Fibroblast of skin of back (primary cell): ENCODE data around the gene EPB41L4B.

Experiments
- DNase-seq: peaks from one replicate; pipeline ENCODE4 v3.0.0-alpha.2; 2013

Gene EPB41L4B

DNA sequence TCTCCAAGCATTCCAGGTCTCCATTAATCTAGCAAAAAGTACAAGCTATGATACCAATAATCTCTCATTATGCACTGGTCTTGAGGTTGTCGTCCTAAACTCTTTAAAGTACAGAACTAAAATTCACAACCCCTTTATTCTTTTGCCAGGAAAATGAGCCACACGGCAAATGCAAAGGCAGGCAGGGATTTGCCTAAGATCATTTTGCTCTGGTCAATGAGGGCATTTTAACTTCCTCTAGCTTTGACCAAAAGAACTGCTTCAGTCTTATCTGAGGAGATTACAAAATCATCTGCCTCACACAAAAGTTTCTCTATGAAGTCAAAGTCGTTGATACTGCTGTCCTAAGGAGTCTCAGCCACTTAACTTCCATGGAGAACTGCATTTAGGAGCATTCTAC lies 51.8 kb downstream of the EPB41L4B start:
- DNase-seq: no peak

DNA sequence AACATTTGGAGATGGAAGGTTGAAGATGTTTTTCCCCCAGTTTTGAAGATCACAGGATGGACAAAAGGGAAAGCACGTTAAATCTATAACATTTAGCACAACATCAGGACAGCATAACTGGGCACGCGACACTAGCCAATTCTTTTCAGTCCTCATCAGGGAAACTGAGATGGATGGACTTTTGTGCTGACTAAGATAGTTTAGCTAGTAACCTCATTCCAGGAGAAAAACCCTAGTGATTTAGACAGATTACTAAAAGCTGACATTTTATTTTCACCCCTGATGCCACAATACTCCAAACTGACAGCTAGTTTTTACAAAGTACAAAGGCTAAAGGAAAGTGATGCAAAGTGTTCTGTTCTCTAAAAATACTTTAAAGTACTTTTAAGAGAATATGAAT lies 53.3 kb downstream of the EPB41L4B start:
- no peak for DNase-seq

DNA sequence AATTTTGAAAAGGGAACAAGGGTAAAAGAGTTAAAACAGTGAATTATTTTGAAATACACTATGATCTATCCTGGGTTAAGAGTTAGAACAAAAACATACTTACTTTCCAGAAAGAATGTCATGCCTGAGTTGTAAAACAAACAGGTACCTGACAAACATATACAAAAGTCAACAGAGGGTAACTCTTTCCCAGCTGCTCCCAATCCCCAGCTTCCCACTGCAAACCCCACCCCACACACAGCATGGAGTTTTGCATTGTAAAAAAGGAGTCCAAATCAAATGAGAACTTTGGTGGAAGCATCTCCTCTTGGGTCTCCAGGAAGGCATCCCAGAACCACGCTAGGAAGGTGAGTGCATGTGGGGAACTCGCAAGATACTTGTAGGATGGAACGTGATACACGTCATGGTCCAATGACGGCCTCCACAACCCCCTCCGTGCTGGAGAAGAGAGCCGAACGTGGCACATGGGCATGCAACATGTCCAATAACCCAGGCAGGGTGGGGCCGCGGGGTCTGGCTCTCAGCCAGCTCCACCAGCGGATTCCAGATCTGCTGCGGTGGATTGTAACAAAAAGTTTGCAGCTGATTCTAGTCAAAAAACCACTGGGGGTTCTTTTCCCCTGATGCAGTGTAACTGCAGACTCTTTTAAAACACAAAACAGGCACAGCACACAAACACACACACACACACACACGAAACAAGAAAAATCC lies 55.8 kb downstream of the EPB41L4B start:
- peak; percentile 24 for DNase-seq

DNA sequence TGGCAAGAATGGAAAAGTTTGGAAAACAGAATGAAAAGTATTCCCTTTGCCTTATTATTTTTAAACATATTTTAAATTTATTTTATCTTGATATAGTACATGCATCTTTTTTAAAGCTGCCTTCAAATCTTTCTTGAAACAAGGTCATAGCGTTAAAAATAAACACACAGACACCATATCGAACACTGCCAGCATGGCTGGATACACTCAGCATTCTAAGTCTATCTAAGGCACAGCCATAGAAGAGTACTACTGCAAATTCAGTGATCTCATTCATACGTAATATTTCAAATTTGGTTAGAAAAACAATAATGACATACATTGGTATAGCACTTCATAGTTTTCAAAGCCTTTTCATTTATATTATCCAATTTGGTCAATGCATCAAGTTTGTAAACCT lies 57.5 kb downstream of the EPB41L4B start:
- DNase-seq: no peak

DNA sequence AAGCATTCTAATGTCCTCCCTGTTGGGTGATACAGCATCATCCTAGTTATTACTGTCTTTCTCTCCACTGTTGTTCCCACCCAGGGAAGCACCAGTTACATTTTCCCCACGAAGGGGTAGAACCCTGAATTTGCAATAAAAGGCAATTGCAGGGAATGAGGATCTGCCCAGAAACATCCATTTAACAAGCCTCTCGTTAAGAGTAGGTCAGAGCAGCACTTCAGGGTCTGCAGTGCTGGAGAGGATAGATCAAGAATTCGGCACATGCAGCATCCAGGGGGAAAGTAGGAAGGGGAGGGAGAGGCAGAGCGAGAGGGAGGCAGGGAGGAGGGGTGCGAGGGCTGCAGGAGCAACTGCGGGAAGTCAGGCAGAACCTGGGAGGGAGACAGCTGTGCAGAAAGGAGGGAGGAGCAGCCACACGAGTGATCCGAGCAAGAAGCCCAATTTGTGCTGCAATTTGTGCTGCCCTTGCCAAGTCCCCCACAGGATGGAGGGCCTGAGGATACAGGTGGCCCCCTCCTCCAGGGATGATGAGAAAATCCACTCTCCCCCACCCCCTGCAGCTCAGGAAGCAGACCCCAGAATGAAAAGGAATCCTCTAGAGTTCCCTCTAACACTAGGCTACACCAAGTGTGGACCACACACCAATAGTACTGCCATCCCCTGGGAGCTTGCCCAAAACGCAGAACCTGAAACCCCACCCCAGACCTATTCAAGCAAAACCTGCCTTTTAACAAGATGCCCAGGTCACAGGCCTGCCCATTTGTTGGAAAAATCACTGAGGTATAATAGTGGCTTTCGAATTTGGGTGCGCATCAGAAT lies 62.2 kb downstream of the EPB41L4B start:
- DNase-seq: no peak

DNA sequence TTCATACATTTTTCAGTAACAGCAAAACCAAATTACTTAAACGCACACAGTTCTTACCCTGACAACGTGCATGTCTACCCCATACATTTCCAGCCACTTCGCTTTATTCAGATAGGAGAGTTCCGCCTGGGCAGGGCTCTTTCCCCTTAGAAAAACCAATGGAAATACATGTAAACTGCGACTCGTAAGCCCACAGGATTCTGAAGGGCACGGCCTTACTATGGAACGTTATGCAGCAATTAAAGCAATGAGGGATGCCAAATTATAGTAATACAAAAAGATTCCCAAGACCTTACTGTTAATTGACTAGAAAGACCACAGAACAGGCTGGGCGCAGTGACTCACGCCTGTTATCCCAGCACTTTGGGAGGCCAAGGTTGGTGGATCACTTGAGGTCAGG lies 64.5 kb downstream of the EPB41L4B start:
- DNase-seq: peak; percentile 58

DNA sequence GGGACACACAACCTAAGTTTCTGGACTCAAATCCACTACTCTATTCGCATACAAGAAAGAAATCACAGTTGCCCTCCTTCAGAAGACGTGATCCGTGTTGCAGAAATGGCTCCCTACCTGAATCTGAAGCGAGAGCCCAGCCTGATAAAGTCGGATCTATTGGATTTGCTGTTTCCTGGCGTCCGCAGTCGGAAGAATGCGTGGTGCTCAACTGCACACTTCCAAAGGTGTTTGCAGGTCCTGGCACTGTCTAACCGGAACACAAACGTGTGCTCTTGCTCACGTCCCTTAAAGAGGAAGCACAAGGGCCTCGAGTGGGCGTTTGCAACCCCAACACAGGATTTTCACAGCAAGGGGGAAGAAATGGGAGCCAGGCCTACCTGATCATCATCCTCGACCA lies 65.5 kb downstream of the EPB41L4B start:
- DNase-seq: no peak

DNA sequence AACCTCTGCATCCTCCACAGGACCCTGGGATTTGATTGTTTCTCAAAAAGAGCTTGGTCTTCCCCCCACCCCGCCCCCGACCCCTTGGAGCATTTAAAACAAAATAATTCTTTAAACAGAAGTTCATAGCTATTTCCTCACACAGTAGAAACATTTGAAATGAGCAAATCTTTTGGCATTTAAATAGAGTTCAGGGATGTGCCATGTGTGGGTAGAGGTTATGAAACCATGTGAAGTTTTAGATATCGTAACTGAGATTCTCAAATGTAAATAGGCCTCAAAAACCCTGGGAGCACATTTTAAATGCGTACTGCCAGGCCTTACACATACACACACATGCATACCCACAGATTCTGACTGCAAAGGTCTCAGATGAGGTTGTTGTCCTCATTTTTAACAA lies 66.5 kb downstream of the EPB41L4B start:
- peak; percentile 64 for DNase-seq

DNA sequence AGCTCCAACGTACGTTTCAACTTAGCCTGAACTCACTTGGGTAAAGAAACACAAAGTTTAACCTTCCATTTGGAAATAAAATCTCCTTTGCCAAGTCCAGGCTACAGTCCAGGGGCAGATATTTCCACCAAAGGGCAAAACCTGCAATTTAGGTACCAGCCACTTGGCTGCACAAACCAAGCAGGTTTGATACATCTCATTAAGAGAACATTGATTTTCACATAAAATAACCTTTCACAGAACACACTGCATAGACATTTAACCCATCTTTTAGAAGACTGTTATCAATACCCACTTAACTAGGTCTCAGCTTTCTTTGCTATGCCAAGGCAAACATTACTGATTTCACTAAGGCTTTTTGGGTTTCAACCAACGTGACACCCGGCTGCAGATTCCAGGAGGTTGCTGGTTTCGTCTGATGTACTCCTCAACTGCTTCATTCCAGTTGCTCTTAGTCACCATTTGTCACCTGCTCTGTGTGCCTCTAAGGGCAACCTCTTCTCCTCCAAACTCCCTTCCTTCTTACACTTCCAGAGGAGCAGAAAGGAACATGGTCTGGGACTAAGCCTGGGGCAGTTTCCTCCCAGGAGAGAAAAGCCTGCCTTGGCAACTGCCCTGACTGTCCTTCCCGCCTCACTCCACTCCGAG lies 67.1 kb downstream of the EPB41L4B start:
- peak; percentile 74 for DNase-seq

DNA sequence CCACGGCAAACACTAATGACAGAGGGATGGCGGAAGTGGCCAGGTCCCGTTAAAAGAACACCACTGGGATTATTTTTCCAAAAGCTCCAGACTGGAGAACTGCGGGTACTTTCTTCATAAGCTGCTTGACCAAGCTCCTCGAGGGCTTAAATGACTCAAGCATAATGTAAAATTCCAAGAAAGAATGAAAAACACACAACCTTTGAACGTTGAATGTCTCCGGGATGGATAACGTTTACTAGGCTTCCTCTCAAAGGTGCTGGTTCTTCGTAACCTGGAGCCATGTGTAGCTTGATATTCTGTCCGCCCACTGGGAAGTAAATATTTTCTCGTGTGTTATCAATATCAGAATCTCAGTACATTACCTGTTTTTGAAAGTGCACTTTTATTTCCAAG lies 67.6 kb downstream of the EPB41L4B start:
- DNase-seq: no peak

DNA sequence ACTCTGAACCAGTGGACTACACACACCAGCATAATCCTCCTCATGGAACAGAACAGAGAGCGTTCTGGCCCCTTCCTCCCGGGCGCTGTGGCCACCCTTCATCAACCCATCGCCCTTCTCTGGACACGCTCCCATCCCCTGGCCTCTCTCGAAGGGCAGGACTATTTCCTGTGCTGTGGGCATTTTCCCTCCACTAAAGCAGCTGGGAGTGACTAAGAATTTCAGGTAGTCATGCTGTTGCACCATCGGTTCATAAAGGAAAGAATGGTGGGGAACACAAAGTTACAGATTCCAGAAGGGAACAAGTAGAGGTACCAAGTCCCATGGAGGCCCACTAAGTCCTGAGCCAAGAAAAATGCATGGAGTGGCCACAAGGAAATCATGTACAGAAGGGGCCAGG lies 68.6 kb downstream of the EPB41L4B start:
- no peak for DNase-seq

DNA sequence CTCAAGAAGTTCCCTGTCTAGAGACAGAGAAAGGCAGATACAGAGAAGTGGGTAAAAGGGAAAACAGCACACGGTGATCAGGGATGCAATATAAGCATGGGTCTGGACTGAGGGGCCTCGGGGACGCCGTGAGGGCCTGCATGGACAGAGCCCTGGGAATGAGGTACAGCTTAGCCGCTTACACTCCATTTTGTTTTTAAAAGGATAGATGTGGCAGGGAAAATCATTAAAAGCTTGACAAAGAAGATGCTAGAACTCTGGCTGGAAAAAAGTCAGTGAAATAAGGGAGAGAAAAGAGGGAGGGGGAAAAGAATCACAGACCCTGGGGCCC lies 69.1 kb downstream of the EPB41L4B start:
- no peak for DNase-seq

DNA sequence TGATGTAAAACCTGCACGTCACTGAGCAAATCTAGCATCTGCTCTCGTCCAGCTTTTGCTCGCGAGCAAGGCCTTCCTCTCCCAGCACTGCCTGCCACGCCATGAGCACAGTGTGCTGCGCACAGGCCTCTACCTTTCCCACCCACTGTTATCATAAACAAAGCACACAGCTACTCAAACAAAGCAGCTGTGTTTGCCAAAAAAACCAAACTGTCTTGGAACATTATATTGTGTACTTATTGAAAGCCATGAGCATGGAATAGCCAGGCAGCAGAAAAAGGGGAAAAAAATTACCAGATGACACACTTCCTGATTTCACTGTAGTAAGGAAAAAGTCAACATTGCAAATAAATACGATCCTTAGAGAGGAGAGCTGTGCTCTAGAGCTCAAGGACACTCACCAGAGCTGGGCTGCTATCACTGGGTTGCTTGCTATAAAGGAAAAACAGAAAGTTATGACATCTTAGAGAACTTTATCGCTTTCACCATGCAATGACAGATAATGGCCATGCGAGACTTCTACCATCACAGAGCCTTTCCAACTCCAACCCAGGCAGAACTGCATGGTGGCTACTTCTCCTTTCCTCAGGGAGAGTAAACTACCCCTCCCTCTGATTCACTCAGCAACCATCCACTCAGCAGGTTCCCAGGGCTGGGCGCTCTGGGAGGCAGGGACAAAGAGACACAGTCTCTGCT lies 69.6 kb downstream of the EPB41L4B start:
- DNase-seq: peak; percentile 88

DNA sequence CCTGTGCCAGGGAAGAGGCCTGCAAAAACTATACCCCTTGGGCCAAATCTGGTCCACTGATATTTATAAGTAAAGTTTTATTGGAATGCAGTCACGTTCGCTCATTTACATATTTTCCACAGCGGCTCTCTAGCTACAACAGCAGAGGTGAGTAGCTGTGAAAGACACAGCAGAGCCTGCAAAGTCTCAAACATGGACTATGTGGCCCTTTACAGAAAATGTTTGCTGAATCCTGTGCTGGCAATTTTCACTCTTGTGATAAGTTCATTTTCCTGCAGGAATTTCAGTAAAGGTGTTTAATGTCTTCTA lies 70.1 kb downstream of the EPB41L4B start:
- no peak for DNase-seq

DNA sequence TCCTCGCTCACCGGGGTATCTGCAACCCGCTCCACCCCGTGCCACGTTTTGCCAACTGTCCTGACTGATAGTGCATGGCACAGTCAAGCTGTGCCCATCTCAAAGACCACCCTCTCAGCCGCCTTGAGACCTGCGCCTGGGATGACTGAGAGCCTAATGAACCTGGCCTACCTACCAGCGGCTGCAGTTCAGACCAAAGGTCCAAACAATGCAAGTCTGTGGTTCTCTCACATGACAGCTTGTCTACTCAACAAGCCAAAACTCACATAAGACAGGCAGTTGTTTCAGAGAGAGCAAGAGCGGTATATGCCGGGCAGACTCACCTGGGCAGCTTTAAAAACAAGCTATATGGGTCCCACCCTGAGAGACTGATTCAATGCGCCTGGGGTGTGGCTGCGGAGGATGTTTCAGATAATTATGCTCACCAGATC lies 70.5 kb downstream of the EPB41L4B start:
- DNase-seq: no peak

DNA sequence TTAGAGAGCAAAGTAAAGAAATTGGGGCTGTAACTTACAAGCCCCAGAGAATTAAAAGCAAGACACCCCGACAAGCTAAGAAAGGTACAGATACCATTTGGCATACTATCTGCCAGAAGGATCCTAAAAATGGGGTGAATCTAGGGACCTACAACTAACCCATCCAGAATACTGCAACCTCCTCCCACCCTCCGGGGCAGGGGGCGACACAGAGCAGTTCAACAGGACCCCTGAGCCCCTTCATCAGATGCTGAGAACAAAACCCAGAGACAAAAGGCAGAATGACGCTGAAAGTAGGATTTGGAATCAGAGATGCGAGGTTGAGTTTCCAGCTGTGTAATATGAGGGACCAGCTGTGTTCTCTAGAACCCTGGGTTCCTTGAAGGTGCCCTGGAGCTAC lies 71.2 kb downstream of the EPB41L4B start:
- no peak for DNase-seq

DNA sequence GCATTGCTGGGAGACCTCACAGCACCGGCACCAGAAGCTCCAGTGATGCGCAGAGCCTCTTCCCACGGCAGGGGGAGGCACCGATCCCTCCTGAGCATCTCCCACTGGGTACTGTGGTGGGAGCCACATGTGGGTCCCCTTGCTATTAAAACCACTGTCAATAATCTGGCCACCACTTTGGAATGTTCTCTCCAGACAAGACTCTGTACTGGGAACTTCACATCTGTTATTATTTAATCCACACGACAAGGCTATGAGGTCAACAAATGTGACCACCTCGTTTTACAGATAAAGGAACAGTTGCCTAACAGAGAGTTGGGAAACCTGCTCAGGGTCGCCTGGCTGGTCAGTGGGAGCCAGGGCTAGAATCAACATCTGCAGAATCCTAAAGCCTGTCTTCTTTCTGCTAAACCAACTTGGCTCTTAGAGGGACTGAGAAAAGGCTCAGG lies 72.7 kb downstream of the EPB41L4B start:
- DNase-seq: peak; percentile 80

DNA sequence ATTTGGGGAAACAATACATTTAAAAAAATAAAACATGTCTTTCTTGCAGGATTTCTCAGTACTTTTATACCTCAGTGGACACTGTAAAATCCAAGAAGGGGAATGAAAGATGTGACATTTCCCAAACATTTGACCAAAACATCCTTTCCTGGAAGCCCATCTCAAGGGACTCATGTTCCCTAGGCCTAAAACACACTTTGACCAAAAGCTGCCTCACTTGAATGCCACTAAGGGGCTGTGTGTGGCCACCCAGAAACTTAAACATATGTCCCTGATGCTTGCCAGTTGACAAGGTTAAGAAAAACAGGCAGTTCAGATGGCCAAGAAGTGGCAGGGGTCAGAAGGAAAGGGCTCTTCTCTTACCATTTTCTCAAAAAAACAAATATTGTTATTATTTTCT lies 73.6 kb downstream of the EPB41L4B start:
- DNase-seq: no peak

DNA sequence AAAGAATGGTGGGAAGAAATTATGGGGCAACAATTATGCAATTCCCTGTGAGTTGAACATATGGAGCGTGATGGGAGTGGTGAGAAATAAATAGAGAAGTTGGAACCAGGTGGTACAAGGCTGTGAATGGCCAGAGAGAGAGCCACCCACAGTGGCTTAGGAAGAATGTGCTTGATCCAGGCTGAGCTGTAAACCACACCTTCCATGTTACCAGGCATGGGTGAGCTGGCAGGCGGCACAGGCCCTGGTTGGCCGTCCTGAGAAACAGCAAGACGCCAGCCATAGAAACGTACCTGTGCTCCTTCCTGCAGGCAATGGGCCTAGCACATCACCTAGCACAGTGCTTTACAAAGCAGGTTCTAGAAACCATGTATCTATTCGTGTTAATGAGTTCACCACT lies 74.3 kb downstream of the EPB41L4B start:
- no peak for DNase-seq

DNA sequence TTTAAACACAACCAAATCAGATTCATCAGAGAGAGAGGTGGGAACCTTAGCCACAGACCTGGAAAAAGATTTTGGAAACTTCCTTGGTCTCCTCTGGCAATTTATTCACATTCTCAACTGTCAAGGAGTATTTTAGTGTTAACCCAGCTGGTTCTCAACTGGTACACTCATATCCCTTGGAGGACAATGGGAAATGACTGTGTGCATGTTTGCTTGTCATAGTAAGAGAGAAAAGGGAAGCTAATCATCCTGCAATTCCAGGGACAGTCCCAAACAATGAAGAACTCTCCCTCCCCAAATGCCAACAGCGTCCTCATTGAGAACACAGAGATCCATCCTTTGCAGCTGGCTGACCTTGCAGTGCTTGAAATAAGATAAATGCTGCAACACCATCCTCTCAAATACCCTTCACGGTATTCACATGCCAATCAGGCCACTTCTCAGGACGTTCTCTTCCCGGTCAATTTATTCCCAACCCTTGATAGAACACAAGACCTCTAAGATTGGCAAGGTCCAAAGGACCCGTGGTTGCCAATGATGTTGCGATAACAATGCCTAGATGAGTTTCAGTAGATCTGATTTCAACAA lies 75.5 kb downstream of the EPB41L4B start:
- DNase-seq: peak; percentile 16

DNA sequence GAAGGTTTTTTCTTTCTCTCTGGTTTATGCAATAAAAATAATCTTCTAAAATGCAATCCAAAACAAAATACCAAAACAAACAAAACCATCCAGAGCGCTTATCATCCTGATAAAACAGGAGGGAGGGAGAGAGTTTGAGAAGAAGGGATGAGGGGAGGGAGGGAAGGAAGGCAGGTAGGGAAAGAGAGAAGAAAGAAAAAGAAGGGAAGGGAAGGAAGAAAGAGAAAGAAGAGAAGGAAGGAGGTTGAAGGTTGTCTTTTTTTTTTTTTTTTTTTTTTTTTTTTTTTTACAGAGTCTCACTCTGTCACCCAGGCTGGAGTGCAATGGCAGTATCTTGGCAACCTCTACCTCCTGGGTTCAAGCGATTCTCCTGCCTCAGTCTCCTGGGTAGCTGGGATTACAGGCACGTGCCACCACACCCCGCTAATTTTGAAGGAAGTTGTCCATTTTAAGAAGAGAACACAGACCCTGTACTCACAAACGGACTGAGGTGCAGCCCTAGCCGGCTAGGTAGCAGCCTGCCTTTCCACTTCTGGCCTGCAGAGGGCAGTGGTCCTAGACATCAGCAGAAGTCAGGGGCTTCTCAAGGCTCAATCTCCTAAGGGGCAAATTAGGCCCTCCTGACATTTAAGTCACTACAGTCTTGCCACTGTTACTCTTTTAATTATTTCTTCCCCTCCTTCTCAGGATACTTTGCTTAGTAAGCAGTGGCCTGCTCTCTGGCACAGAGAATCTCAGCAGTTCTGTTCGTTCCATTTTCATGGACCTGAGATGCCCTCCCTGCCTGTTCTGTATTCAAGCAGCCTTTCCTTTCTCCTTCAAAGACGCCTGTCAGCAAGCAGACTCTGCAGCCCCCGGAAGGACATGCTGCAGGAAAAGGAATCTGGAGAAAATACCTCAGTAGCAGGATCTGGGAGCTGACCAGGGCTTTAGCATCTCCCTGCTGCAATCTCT lies 76.4 kb downstream of the EPB41L4B start:
- DNase-seq: peak; percentile 60

DNA sequence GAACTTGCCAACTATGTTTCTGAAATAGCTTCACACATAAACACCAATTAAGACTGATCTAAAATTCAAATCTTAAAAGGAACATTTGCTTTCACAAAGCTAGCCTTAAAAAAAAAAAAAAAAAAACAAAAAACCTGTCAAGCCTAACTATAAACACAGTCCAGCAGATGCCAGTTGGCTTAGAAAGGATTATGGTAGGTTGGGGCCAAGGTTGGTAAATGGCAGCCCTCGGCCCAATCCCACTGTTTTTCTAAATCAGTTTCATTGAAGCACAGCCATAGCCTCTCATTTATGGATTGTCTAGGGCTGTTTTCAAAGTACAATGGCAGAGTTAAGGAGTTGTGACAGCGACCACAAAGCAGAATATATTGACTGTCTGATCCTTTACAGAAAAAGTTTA lies 78.1 kb downstream of the EPB41L4B start:
- DNase-seq: no peak
